Measurements from ENCODE around the gene PGD.

The PGD gene

GRCh38 chr1:10380594-10381275 is 18.1 kb upstream of the PGD start:
- no peak for DNase-seq (ENCODE audit: low read depth)
- H3K4me3 ChIP-seq (ENCODE audit: low read depth, low read length) = no peak overlapping the region
- TF ChIP-seq MYC (IDR thresholded peaks at IDR 0.05; ENCODE audit: low read depth, low read length) = no peak
- no peak for TF ChIP-seq POLR2A (IDR thresholded peaks at IDR 0.05; ENCODE audit: extremely low read depth, insufficient read length)
- TF ChIP-seq MAX (IDR thresholded peaks at IDR 0.05; ENCODE audit: low read depth, low read length) = no peak
- no peak for TF ChIP-seq CTCF (IDR thresholded peaks at IDR 0.05; ENCODE audit: low read depth, low read length)

- no peak for TF ChIP-seq CTCF (IDR thresholded peaks at IDR 0.05; ENCODE audit: low read depth, low read length)
- TF ChIP-seq MAX (IDR thresholded peaks at IDR 0.05; ENCODE audit: low read depth, low read length) = no peak
- no peak for TF ChIP-seq MYC (IDR thresholded peaks at IDR 0.05; ENCODE audit: low read depth, low read length)
- no peak for TF ChIP-seq POLR2A (IDR thresholded peaks at IDR 0.05; ENCODE audit: extremely low read depth, insufficient read length)
- H3K4me3 ChIP-seq (ENCODE audit: low read depth, low read length) = no peak overlapping the region
- no peak for DNase-seq (ENCODE audit: low read depth)
Observed at GRCh38 chr1:10383630-10384029, 15.2 kb upstream of the PGD start.

GRCh38 chr1:10384219-10384618 is 14.6 kb upstream of the PGD start:
- DNase-seq (ENCODE audit: low read depth) = no peak
- TF ChIP-seq MYC (IDR thresholded peaks at IDR 0.05; ENCODE audit: low read depth, low read length) (no peak), MAX (IDR thresholded peaks at IDR 0.05; ENCODE audit: low read depth, low read length) (no peak)

GRCh38 chr1:10386761-10387676 is 11.8 kb upstream of the PGD start:
- DNase-seq (ENCODE audit: low read depth) = no peak
- H3K4me3 ChIP-seq (ENCODE audit: low read depth, low read length) = no peak overlapping the region
- no peak for TF ChIP-seq POLR2A (IDR thresholded peaks at IDR 0.05; ENCODE audit: extremely low read depth, insufficient read length)
- no peak for TF ChIP-seq MYC (IDR thresholded peaks at IDR 0.05; ENCODE audit: low read depth, low read length)
- TF ChIP-seq CTCF (IDR thresholded peaks at IDR 0.05; ENCODE audit: low read depth, low read length) = no peak
- no peak for TF ChIP-seq MAX (IDR thresholded peaks at IDR 0.05; ENCODE audit: low read depth, low read length)

More at GRCh38 chr1:10384219-10384618, 14.6 kb upstream of the PGD start:
- no peak overlapping the region for H3K4me3 ChIP-seq (ENCODE audit: low read depth, low read length)

GRCh38 chr1:10387677-10388386 is 11.0 kb upstream of the PGD start:
- DNase-seq (ENCODE audit: low read depth) = peak; percentile 90
- H3K4me3 ChIP-seq (ENCODE audit: low read depth, low read length) = peak overlapping the region; percentile 22
- TF ChIP-seq MAX (IDR thresholded peaks at IDR 0.05; ENCODE audit: low read depth, low read length) (0 out of 2 replicates have a peak, but pooled peaks have one; percentile 4), CTCF (IDR thresholded peaks at IDR 0.05; ENCODE audit: low read depth, low read length) (no peak)
